22Rv1 (cell line): ENCODE measurements around the gene ACER1.

Experiments
- ZFX ChIP-seq: fragments of 450-650 bp; IDR thresholded peaks from 2 replicates; pipeline ENCODE4 v1.6.1; 2017; ENCODE audit warnings: antibody characterized with exemption, borderline replicate concordance
- TF ChIP-seq, protein P1 (sequence below): fragments of 450-650 bp; IDR thresholded peaks from 2 replicates; pipeline ENCODE4 v1.5.1; 2017; ENCODE audit warnings: mild to moderate bottlenecking

GRCh38 chr19:6271251-6271650 lies 62.2 kb downstream of the ACER1 start:
- TF ChIP-seq, protein P1, sequence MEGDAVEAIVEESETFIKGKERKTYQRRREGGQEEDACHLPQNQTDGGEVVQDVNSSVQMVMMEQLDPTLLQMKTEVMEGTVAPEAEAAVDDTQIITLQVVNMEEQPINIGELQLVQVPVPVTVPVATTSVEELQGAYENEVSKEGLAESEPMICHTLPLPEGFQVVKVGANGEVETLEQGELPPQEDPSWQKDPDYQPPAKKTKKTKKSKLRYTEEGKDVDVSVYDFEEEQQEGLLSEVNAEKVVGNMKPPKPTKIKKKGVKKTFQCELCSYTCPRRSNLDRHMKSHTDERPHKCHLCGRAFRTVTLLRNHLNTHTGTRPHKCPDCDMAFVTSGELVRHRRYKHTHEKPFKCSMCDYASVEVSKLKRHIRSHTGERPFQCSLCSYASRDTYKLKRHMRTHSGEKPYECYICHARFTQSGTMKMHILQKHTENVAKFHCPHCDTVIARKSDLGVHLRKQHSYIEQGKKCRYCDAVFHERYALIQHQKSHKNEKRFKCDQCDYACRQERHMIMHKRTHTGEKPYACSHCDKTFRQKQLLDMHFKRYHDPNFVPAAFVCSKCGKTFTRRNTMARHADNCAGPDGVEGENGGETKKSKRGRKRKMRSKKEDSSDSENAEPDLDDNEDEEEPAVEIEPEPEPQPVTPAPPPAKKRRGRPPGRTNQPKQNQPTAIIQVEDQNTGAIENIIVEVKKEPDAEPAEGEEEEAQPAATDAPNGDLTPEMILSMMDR, result peak; percentile 18; the same call in 1 of the 2 replicates
- TF ChIP-seq ZFX, result no peak
